NOMO-1 (cell line): ENCODE results near the gene XKR7.
"Not testable (repeated sequence)": the region's sequence is repeated elsewhere in the genome, so short reads cannot be mapped to it uniquely, and the experiment has no call there.

Experiments used
- DNase-seq, 2 experiments: peaks; one replicate each; lab custom pipeline; 2025; ENCODE audit not compliant: unreplicated experiment in 2 of 2; lab: John Stamatoyannopoulos, UW

Gene XKR7

GRCh38 chr20:32009564-32009963, 41.6 kb downstream of the XKR7 start:
- no peak for DNase-seq

- no peak for DNase-seq
These were observed 42.1 kb downstream of the XKR7 start, which contains the start of gene CCM2L for GRCh38 chr20:32010101-32010500. Gene CCM2L (plus strand): TSS chr20:32010438. CDS start chr20:32010455, 17 bp downstream.

GRCh38 chr20:32010666-32011065, 42.7 kb downstream of the XKR7 start:
- DNase-seq = no peak

- no peak for DNase-seq
These were observed 44.3 kb downstream of the XKR7 start for GRCh38 chr20:32012159-32012688.

- no peak for DNase-seq
These were observed 45.4 kb downstream of the XKR7 start for GRCh38 chr20:32013326-32013725.

GRCh38 chr20:32017711-32018251, 49.8 kb downstream of the XKR7 start:
- no peak for DNase-seq

GRCh38 chr20:32018269-32019155, 50.6 kb downstream of the XKR7 start:
- DNase-seq = peak in 1 of 2 experiments; percentile 37

- no peak for DNase-seq
These were observed 51.2 kb downstream of the XKR7 start for GRCh38 chr20:32019156-32019510.

- DNase-seq = no peak
These were observed 51.9 kb downstream of the XKR7 start for GRCh38 chr20:32019563-32020463.

- DNase-seq = no peak
These were observed 53.1 kb downstream of the XKR7 start for GRCh38 chr20:32021091-32021490.

GRCh38 chr20:32024683-32025295, 56.8 kb downstream of the XKR7 start:
- DNase-seq = peak; percentile 18 to 43

- DNase-seq = no peak
These were observed 59.7 kb downstream of the XKR7 start for GRCh38 chr20:32027643-32028042.

- no peak for DNase-seq
These were observed 60.9 kb downstream of the XKR7 start for GRCh38 chr20:32028647-32029372.

- DNase-seq = no peak
These were observed 61.6 kb downstream of the XKR7 start for GRCh38 chr20:32029561-32029960.

- peak; percentile 16 to 43 for DNase-seq
These were observed 63.3 kb downstream of the XKR7 start for GRCh38 chr20:32031007-32031958.

- DNase-seq = peak in 1 of 2 experiments; percentile 9
These were observed 65.4 kb downstream of the XKR7 start for GRCh38 chr20:32033316-32033715.

- DNase-seq = not testable (repeated sequence)
These were observed 65.8 kb downstream of the XKR7 start for GRCh38 chr20:32033721-32034120.

GRCh38 chr20:32034581-32035425, 66.9 kb downstream of the XKR7 start:
- DNase-seq = peak; percentile 43 to 69
